GM18867 (cell line): Measurements from ENCODE around the gene PTCD2.

Source experiments
- ATAC-seq: cut with Tn5 transposase; IDR thresholded peaks from one replicate; pipeline ENCODE4 v1.9.1; 2021; ENCODE audit warnings: mild to moderate bottlenecking, moderate library complexity; ENCODE audit not compliant: unreplicated experiment

The PTCD2 gene

GRCh38 chr5:72338689-72339209, 18.6 kb downstream of the PTCD2 start:
- ATAC-seq: no peak

- no peak for ATAC-seq
Measured at GRCh38 chr5:72346398-72346797, 26.2 kb downstream of the PTCD2 start.

- ATAC-seq: no peak
Measured at GRCh38 chr5:72347801-72348308, 27.7 kb downstream of the PTCD2 start.

GRCh38 chr5:72351376-72351775, 31.2 kb downstream of the PTCD2 start:
- no peak for ATAC-seq

GRCh38 chr5:72352616-72353015, 32.4 kb downstream of the PTCD2 start:
- ATAC-seq: no peak

GRCh38 chr5:72353046-72353445, 32.9 kb downstream of the PTCD2 start:
- ATAC-seq: no peak

GRCh38 chr5:72355706-72356299, 35.6 kb downstream of the PTCD2 start:
- no peak for ATAC-seq

GRCh38 chr5:72356361-72356760, 36.2 kb downstream of the PTCD2 start:
- no peak for ATAC-seq

- ATAC-seq: no peak
Measured at GRCh38 chr5:72358925-72359324, 38.8 kb downstream of the PTCD2 start.

- no peak for ATAC-seq
Measured at GRCh38 chr5:72359886-72360285, 39.7 kb downstream of the PTCD2 start.

- no peak for ATAC-seq
Measured at GRCh38 chr5:72363166-72363802, 43.1 kb downstream of the PTCD2 start.

- ATAC-seq: no peak
Measured at GRCh38 chr5:72364171-72364570, 44.0 kb downstream of the PTCD2 start.

- no peak for ATAC-seq
Measured at GRCh38 chr5:72364951-72365350, 44.8 kb downstream of the PTCD2 start.

- ATAC-seq: peak; percentile 78
Measured at GRCh38 chr5:72366324-72366976, 46.3 kb downstream of the PTCD2 start.

- ATAC-seq: no peak
Measured at GRCh38 chr5:72368271-72368670, 48.1 kb downstream of the PTCD2 start.

- ATAC-seq: no peak
Measured at GRCh38 chr5:72369301-72369700, 49.1 kb downstream of the PTCD2 start.

GRCh38 chr5:72369711-72370110, 49.5 kb downstream of the PTCD2 start:
- no peak for ATAC-seq

GRCh38 chr5:72372331-72372730, 52.2 kb downstream of the PTCD2 start:
- ATAC-seq: no peak

- ATAC-seq: no peak
Measured at GRCh38 chr5:72372923-72373322, 52.8 kb downstream of the PTCD2 start.

- no peak for ATAC-seq
Measured at GRCh38 chr5:72374844-72375243, 54.7 kb downstream of the PTCD2 start.

GRCh38 chr5:72376381-72376780, 56.2 kb downstream of the PTCD2 start:
- ATAC-seq: no peak
